ENCODE data around the gene LCT. TPM values are rescaled to one million over a fixed set of nuclear protein-coding genes. Genes with fewer than 3 reads are reported as not detected.
A peak's percentile ranks its signal among the peaks of the same experiment; 100 is the strongest.

The LCT gene
- total RNA-seq, 1 donor from 2014 or later = 0.41 TPM

GRCh38 chr2:135785032-135785431, 52.0 kb downstream of the LCT start:
- Mint-ChIP-seq H3K27me3 (ENCODE audit: insufficient read depth) (no peaks in the 10 kb centered on the region), H3K4me3 (no peak overlapping the region), H3K27ac (no peak overlapping the region), H3K36me3 (ENCODE audit: low read depth) (peaks cover 52% of the 10 kb centered on the region), H3K4me1 (ENCODE audit: low read depth) (no peaks in the 10 kb centered on the region), H3K9me3 (no peaks in the 10 kb centered on the region)
- no peak for DNase-seq (ENCODE audit: low spot score)
- intact Hi-C loops (cut with micrococcal nuclease) = no loop called here

GRCh38 chr2:135783439-135783838, 53.5 kb downstream of the LCT start:
- Mint-ChIP-seq H3K36me3 (ENCODE audit: low read depth) (peaks cover 58% of the 10 kb centered on the region), H3K4me3 (no peak overlapping the region), H3K4me1 (ENCODE audit: low read depth) (no peaks in the 10 kb centered on the region), H3K27me3 (ENCODE audit: insufficient read depth) (no peaks in the 10 kb centered on the region), H3K27ac (no peak overlapping the region), H3K9me3 (no peaks in the 10 kb centered on the region)
- intact Hi-C loops (cut with micrococcal nuclease) = loop anchor here (5.0 kb wide), 1 partner anchor 69 kb away; no protein-coding TSS in a partner anchor
- DNase-seq (ENCODE audit: low spot score) = no peak

- no peak for DNase-seq (ENCODE audit: low spot score)
- intact Hi-C loops (cut with micrococcal nuclease) = loop anchor here (5.0 kb wide), 1 partner anchor 70 kb away; no protein-coding TSS in a partner anchor
- no peaks in the 10 kb centered on the region for H3K9me3 Mint-ChIP-seq
- H3K27ac Mint-ChIP-seq = peak overlapping the region; percentile 52
- H3K36me3 Mint-ChIP-seq (ENCODE audit: low read depth) = peaks cover 61% of the 10 kb centered on the region
- no peaks in the 10 kb centered on the region for H3K4me1 Mint-ChIP-seq (ENCODE audit: low read depth)
- no peak overlapping the region for H3K4me3 Mint-ChIP-seq
- no peaks in the 10 kb centered on the region for H3K27me3 Mint-ChIP-seq (ENCODE audit: insufficient read depth)
These were observed 54.8 kb downstream of the LCT start for GRCh38 chr2:135782231-135782630.

GRCh38 chr2:135776367-135776766, 60.6 kb downstream of the LCT start:
- no peak overlapping the region for H3K27ac Mint-ChIP-seq
- no peaks in the 10 kb centered on the region for H3K27me3 Mint-ChIP-seq (ENCODE audit: insufficient read depth)
- no peak overlapping the region for H3K4me3 Mint-ChIP-seq
- peaks cover 52% of the 10 kb centered on the region for H3K36me3 Mint-ChIP-seq (ENCODE audit: low read depth)
- no peak for DNase-seq (ENCODE audit: low spot score)
- H3K4me1 Mint-ChIP-seq (ENCODE audit: low read depth) = peaks cover 9% of the 10 kb centered on the region
- H3K9me3 Mint-ChIP-seq = no peaks in the 10 kb centered on the region
- intact Hi-C loops (cut with micrococcal nuclease) = no loop called here

- intact Hi-C loops (cut with micrococcal nuclease) = no loop called here
- Mint-ChIP-seq H3K27ac (no peak overlapping the region), H3K36me3 (ENCODE audit: low read depth) (peaks cover 47% of the 10 kb centered on the region), H3K9me3 (no peaks in the 10 kb centered on the region), H3K27me3 (ENCODE audit: insufficient read depth) (no peaks in the 10 kb centered on the region), H3K4me3 (no peak overlapping the region), H3K4me1 (ENCODE audit: low read depth) (peaks cover 9% of the 10 kb centered on the region)
- DNase-seq (ENCODE audit: low spot score) = no peak
These were observed 61.6 kb downstream of the LCT start for GRCh38 chr2:135775420-135775819.

- no peak for DNase-seq (ENCODE audit: low spot score)
- no peaks in the 10 kb centered on the region for H3K27me3 Mint-ChIP-seq (ENCODE audit: insufficient read depth)
- no peaks in the 10 kb centered on the region for H3K9me3 Mint-ChIP-seq
- H3K4me3 Mint-ChIP-seq = no peak overlapping the region
- H3K27ac Mint-ChIP-seq = no peak overlapping the region
- H3K4me1 Mint-ChIP-seq (ENCODE audit: low read depth) = peaks cover 9% of the 10 kb centered on the region
- intact Hi-C loops (cut with micrococcal nuclease) = loop anchor here (5.0 kb wide), 1 partner anchor 88 kb away; no protein-coding TSS in a partner anchor
- H3K36me3 Mint-ChIP-seq (ENCODE audit: low read depth) = peaks cover 49% of the 10 kb centered on the region
These were observed 63.1 kb downstream of the LCT start for GRCh38 chr2:135773917-135774316.

- Mint-ChIP-seq H3K4me3 (no peak overlapping the region), H3K4me1 (ENCODE audit: low read depth) (peaks cover 9% of the 10 kb centered on the region), H3K36me3 (ENCODE audit: low read depth) (peaks cover 47% of the 10 kb centered on the region), H3K27me3 (ENCODE audit: insufficient read depth) (no peaks in the 10 kb centered on the region), H3K9me3 (no peaks in the 10 kb centered on the region), H3K27ac (peak overlapping the region; percentile 16)
- intact Hi-C loops (cut with micrococcal nuclease) = loop anchor here (5.0 kb wide), 1 partner anchor 89 kb away; no protein-coding TSS in a partner anchor
- DNase-seq (ENCODE audit: low spot score) = no peak
These were observed 63.7 kb downstream of the LCT start for GRCh38 chr2:135773319-135773718.

- Mint-ChIP-seq H3K36me3 (ENCODE audit: low read depth) (peaks cover 46% of the 10 kb centered on the region), H3K4me3 (no peak overlapping the region), H3K9me3 (no peaks in the 10 kb centered on the region), H3K4me1 (ENCODE audit: low read depth) (peaks cover 15% of the 10 kb centered on the region), H3K27ac (no peak overlapping the region), H3K27me3 (ENCODE audit: insufficient read depth) (no peaks in the 10 kb centered on the region)
- DNase-seq (ENCODE audit: low spot score) = no peak
- intact Hi-C loops (cut with micrococcal nuclease) = no loop called here
These were observed 68.1 kb downstream of the LCT start for GRCh38 chr2:135768863-135769262.

GRCh38 chr2:135762530-135762929, 74.5 kb downstream of the LCT start:
- H3K4me3 Mint-ChIP-seq = no peak overlapping the region
- H3K4me1 Mint-ChIP-seq (ENCODE audit: low read depth) = peaks cover 18% of the 10 kb centered on the region
- peaks cover 56% of the 10 kb centered on the region for H3K36me3 Mint-ChIP-seq (ENCODE audit: low read depth)
- intact Hi-C loops (cut with micrococcal nuclease) = no loop called here
- peak overlapping the region; percentile 48 for H3K27ac Mint-ChIP-seq
- no peaks in the 10 kb centered on the region for H3K27me3 Mint-ChIP-seq (ENCODE audit: insufficient read depth)
- peaks cover under 1% of the 10 kb centered on the region for H3K9me3 Mint-ChIP-seq
- no peak for DNase-seq (ENCODE audit: low spot score)

- Mint-ChIP-seq H3K36me3 (ENCODE audit: low read depth) (peaks cover 58% of the 10 kb centered on the region), H3K9me3 (peaks cover 5% of the 10 kb centered on the region), H3K27ac (no peak overlapping the region), H3K4me1 (ENCODE audit: low read depth) (peaks cover 18% of the 10 kb centered on the region), H3K4me3 (no peak overlapping the region), H3K27me3 (ENCODE audit: insufficient read depth) (no peaks in the 10 kb centered on the region)
- intact Hi-C loops (cut with micrococcal nuclease) = no loop called here
- no peak for DNase-seq (ENCODE audit: low spot score)
These were observed 75.0 kb downstream of the LCT start for GRCh38 chr2:135762022-135762421.

- no peak overlapping the region for H3K27ac Mint-ChIP-seq
- no peaks in the 10 kb centered on the region for H3K27me3 Mint-ChIP-seq (ENCODE audit: insufficient read depth)
- H3K36me3 Mint-ChIP-seq (ENCODE audit: low read depth) = peaks cover 71% of the 10 kb centered on the region
- intact Hi-C loops (cut with micrococcal nuclease) = no loop called here
- H3K4me3 Mint-ChIP-seq = no peak overlapping the region
- peaks cover 10% of the 10 kb centered on the region for H3K4me1 Mint-ChIP-seq (ENCODE audit: low read depth)
- H3K9me3 Mint-ChIP-seq = peaks cover 17% of the 10 kb centered on the region
- no peak for DNase-seq (ENCODE audit: low spot score)
These were observed 80.3 kb downstream of the LCT start for GRCh38 chr2:135756692-135757091.

GRCh38 chr2:135755573-135755972, 81.4 kb downstream of the LCT start:
- H3K27ac Mint-ChIP-seq = no peak overlapping the region
- H3K4me1 Mint-ChIP-seq (ENCODE audit: low read depth) = peaks cover 4% of the 10 kb centered on the region
- peaks cover 65% of the 10 kb centered on the region for H3K36me3 Mint-ChIP-seq (ENCODE audit: low read depth)
- H3K4me3 Mint-ChIP-seq = no peak overlapping the region
- DNase-seq (ENCODE audit: low spot score) = no peak
- H3K9me3 Mint-ChIP-seq = peaks cover 17% of the 10 kb centered on the region
- intact Hi-C loops (cut with micrococcal nuclease) = no loop called here
- no peaks in the 10 kb centered on the region for H3K27me3 Mint-ChIP-seq (ENCODE audit: insufficient read depth)

GRCh38 chr2:135745545-135745944, 91.4 kb downstream of the LCT start:
- no peaks in the 10 kb centered on the region for H3K27me3 Mint-ChIP-seq (ENCODE audit: insufficient read depth)
- DNase-seq (ENCODE audit: low spot score) = no peak
- H3K9me3 Mint-ChIP-seq = peaks cover 4% of the 10 kb centered on the region
- H3K4me1 Mint-ChIP-seq (ENCODE audit: low read depth) = peaks cover 47% of the 10 kb centered on the region
- intact Hi-C loops (cut with micrococcal nuclease) = loop anchor here (10.0 kb wide), 1 partner anchor 579 kb away; no protein-coding TSS in a partner anchor
- H3K4me3 Mint-ChIP-seq = no peak overlapping the region
- H3K27ac Mint-ChIP-seq = no peak overlapping the region
- H3K36me3 Mint-ChIP-seq (ENCODE audit: low read depth) = peaks cover 32% of the 10 kb centered on the region
